ENCODE results near the gene PPP4C.
A peak's percentile ranks its signal among the peaks of the same experiment; 100 is the strongest.
"Not testable (repeated sequence)": the region's sequence is repeated elsewhere in the genome, so short reads cannot be mapped to it uniquely, and the experiment has no call there.

Gene PPP4C

GRCh38 chr16:30104090-30104489, 28.3 kb downstream of the PPP4C start:
- DNase-seq, result no peak

GRCh38 chr16:30104492-30104891, 28.7 kb downstream of the PPP4C start:
- no peak for DNase-seq

GRCh38 chr16:30108059-30108850, 32.5 kb downstream of the PPP4C start:
- no peak for DNase-seq

GRCh38 chr16:30110661-30111060, 34.9 kb downstream of the PPP4C start:
- DNase-seq, result no peak

- DNase-seq, result peak; percentile 18 to 46
Observed at GRCh38 chr16:30112197-30113030, 36.6 kb downstream of the PPP4C start.

GRCh38 chr16:30113031-30113710, 37.4 kb downstream of the PPP4C start, which contains the start of gene GDPD3:
GDPD3 (minus strand) TSS chr16:30113537; CDS start chr16:30113478, 59 bp downstream.
- no peak for DNase-seq

- no peak for DNase-seq
Observed at GRCh38 chr16:30113711-30114333, 38.0 kb downstream of the PPP4C start.

GRCh38 chr16:30114411-30114810, 38.6 kb downstream of the PPP4C start:
- DNase-seq, result no peak

GRCh38 chr16:30114833-30115232, 39.0 kb downstream of the PPP4C start:
- DNase-seq, result not testable (repeated sequence)

GRCh38 chr16:30115238-30115637, 39.4 kb downstream of the PPP4C start:
- no peak for DNase-seq

GRCh38 chr16:30116291-30117207, 40.8 kb downstream of the PPP4C start:
- DNase-seq, result no peak

GRCh38 chr16:30117768-30118167, 42.0 kb downstream of the PPP4C start:
- DNase-seq, result no peak

- DNase-seq, result no peak
Observed at GRCh38 chr16:30119428-30119827, 43.6 kb downstream of the PPP4C start.

- no peak for DNase-seq
Observed at GRCh38 chr16:30120340-30121105, 44.7 kb downstream of the PPP4C start.

- DNase-seq, result peak in 1 of 2 donors; percentile 18
Observed at GRCh38 chr16:30121741-30122571, 46.2 kb downstream of the PPP4C start.

- DNase-seq, result no peak
Observed at GRCh38 chr16:30122604-30123160, 46.9 kb downstream of the PPP4C start.

GRCh38 chr16:30124985-30125379, 49.2 kb downstream of the PPP4C start:
- DNase-seq, result no peak

- DNase-seq, result not testable (repeated sequence)
Observed at GRCh38 chr16:30125690-30126089, 49.9 kb downstream of the PPP4C start.

- DNase-seq, result no peak
Observed at GRCh38 chr16:30127993-30128392, 52.2 kb downstream of the PPP4C start.

Measured in inflammatory macrophage (primary cell).